Vagina (tissue), 2 donors: ENCODE data around the gene CYP27C1. TPM values are rescaled to one million over a fixed set of nuclear protein-coding genes. Genes with fewer than 3 reads are reported as not detected.

Source experiments
- DNase-seq, 2 donors: peaks; one replicate each; pipeline ENCODE4 v3.0.0-alpha.2; 2017; ENCODE audit errors: extremely low spot score in 2 of 2
- H3K27ac ChIP-seq: fragments of 200-600 bp; sonication (generic); one replicate; pipeline ENCODE4 v1.5.1; 2019
- H3K27me3 ChIP-seq: fragments of 200-600 bp; sonication (generic); one replicate; pipeline ENCODE4 v1.5.1; 2019
- H3K36me3 ChIP-seq, 2 donors: fragments of 200-600 bp; sonication (generic); one replicate each; pipeline ENCODE4 v1.5.1; 2017 to 2019
- H3K4me1 ChIP-seq: fragments of 200-600 bp; sonication (generic); one replicate; pipeline ENCODE4 v1.5.1; 2019
- H3K4me3 ChIP-seq, 2 donors: fragments of 200-600 bp; sonication (generic); 1 replicate in 1 of 2; 2 replicates in 1 of 2; pipeline ENCODE4 v1.5.1; 2016 to 2019
- H3K9me3 ChIP-seq: fragments of 200-600 bp; sonication (generic); one replicate; pipeline ENCODE4 v1.5.1; 2019
- CTCF ChIP-seq, 3 experiments: fragments of 450-650 bp in 2 of 3; fragments of 200-600 bp in 1 of 3; sonication (generic) in 1 of 3; IDR thresholded peaks; one replicate each; pipeline ENCODE4 v1.5.1; 2017 to 2019; ENCODE audit warnings: antibody characterized with exemption in 3 of 3, mild to moderate bottlenecking in 2 of 3, moderate library complexity in 2 of 3
- POLR2A ChIP-seq, 2 donors: fragments of 450-650 bp; IDR thresholded peaks; one replicate each; pipeline ENCODE4 v1.6.1; 2017; ENCODE audit warnings: antibody characterized with exemption in 2 of 2, mild to moderate bottlenecking in 2 of 2, moderate library complexity in 2 of 2
- POLR2AphosphoS5 ChIP-seq, 2 donors: sonication (generic); formaldehyde crosslinking; IDR thresholded peaks; one replicate each; pipeline ENCODE4 v1.9.0; 2017; ENCODE audit warnings: antibody characterized with exemption in 2 of 2, mild to moderate bottlenecking in 2 of 2, low read depth in 1 of 2; ENCODE audit not compliant: insufficient read depth in 1 of 2
- intact Hi-C: fragments of 100-400 bp; cut with DNase I; formaldehyde crosslinking; loops from one replicate; pipeline ENCODE4 v1.15.1; 2023
- small RNA-seq: library from RNA; depleted of rRNA; stranded (forward); fragments of <200 nt; gene quantifications from one replicate; pipeline ENCODE3, GENCODE V24; 2016
- total RNA-seq: library from RNA; depleted of rRNA; stranded (reverse); fragments of >200 nt; gene quantifications from one replicate; pipeline ENCODE4 v1.2.3, GENCODE V29; 2016

Gene CYP27C1
- total RNA-seq, 1 donor from 2014 or later, result 3.2 TPM

- no peak for TF ChIP-seq CTCF (IDR thresholded peaks at IDR 0.05)
- no peak for TF ChIP-seq POLR2AphosphoS5 (IDR thresholded peaks at IDR 0.05; ENCODE audit: insufficient read depth in 1 of 2, low read depth in 1 of 2)
- TF ChIP-seq POLR2A (IDR thresholded peaks at IDR 0.05), result no peak
- Histone ChIP-seq H3K4me1 (no peaks in the 10 kb centered on the region), H3K27ac (no peak overlapping the region), H3K9me3 (no peaks in the 10 kb centered on the region), H3K36me3 (no peaks in the 10 kb centered on the region), H3K27me3 (no peaks in the 10 kb centered on the region), H3K4me3 (no peak overlapping the region)
- intact Hi-C loops, result no loop called here
- DNase-seq, result no peak
Measured at GRCh38 chr2:127137225-127137624, 82.9 kb downstream of the CYP27C1 start.

- H3K27ac ChIP-seq, result no peak overlapping the region
- no peaks in the 10 kb centered on the region for H3K36me3 ChIP-seq
- H3K4me3 ChIP-seq, result no peak overlapping the region
- no peaks in the 10 kb centered on the region for H3K27me3 ChIP-seq
- H3K9me3 ChIP-seq, result no peaks in the 10 kb centered on the region
- TF ChIP-seq CTCF (IDR thresholded peaks at IDR 0.05), result no peak
- no peak for TF ChIP-seq POLR2AphosphoS5 (IDR thresholded peaks at IDR 0.05; ENCODE audit: insufficient read depth in 1 of 2, low read depth in 1 of 2)
- TF ChIP-seq POLR2A (IDR thresholded peaks at IDR 0.05), result no peak
- H3K4me1 ChIP-seq, result no peaks in the 10 kb centered on the region
- intact Hi-C loops, result no loop called here
- DNase-seq, result no peak
Measured at GRCh38 chr2:127134833-127135830, 85.0 kb downstream of the CYP27C1 start.

DNA sequence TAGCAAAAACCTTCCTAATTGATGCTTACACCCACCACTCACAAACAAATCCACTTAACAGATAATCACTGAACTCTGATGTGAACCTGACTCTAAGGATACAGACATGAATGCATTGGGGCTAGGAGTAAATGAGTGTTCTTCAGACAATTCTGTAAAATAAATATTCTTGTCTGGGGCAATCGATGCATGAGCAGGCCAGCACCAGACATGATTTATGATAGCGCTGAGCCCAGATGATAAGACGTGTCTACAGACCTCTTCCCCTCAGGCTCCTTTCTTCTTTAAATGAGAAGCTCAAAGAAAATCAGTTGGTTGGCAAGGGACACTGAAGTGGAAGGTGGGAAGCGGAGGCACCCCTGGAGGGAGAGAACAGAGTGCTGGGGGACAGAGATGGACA is 85.9 kb downstream of the CYP27C1 start:
- Histone ChIP-seq H3K27me3 (no peaks in the 10 kb centered on the region), H3K27ac (no peak overlapping the region), H3K9me3 (no peaks in the 10 kb centered on the region), H3K4me3 (no peak overlapping the region), H3K36me3 (no peaks in the 10 kb centered on the region), H3K4me1 (no peaks in the 10 kb centered on the region)
- TF ChIP-seq CTCF (IDR thresholded peaks at IDR 0.05) (no peak), POLR2A (IDR thresholded peaks at IDR 0.05) (no peak), POLR2AphosphoS5 (IDR thresholded peaks at IDR 0.05; ENCODE audit: insufficient read depth in 1 of 2, low read depth in 1 of 2) (no peak)
- no peak for DNase-seq
- intact Hi-C loops, result no loop called here

Small RNAs within 50 kb of the gene (small RNA-seq; reads per million reads assigned to genes)
- gene NIFKP9, result not detected

Other genes with a start within 250 kb of the CYP27C1 start
- 60.9 TPM for gene BIN1, start 113.1 kb downstream of the CYP27C1 start, total RNA-seq
- gene ERCC3, start 73.8 kb upstream of the CYP27C1 start, total RNA-seq, result 68.3 TPM
- gene MAP3K2, start 167.7 kb upstream of the CYP27C1 start, total RNA-seq, result 36.6 TPM
- not detected for gene PROC, start 198.1 kb upstream of the CYP27C1 start, total RNA-seq